ENCODE data around the gene HELQ. TPM values are rescaled to one million over a fixed set of nuclear protein-coding genes. Genes with fewer than 3 reads are reported as not detected.

The HELQ gene
- total and polyA plus RNA-seq, 9 of the 15 experiments (the other 6 are each of a cell fraction or from before 2014, with no cell fraction given), result 3.5 to 15.2 (median 11.9) TPM

- peak within 1 kb of the TSS; percentile 91 for H3K4me2 ChIP-seq (ENCODE audit: insufficient read depth, low read length)
- H3K27ac ChIP-seq (ENCODE audit: extremely low read depth, low read depth, low read length), result peak within 1 kb of the TSS; percentile 81
- H3K4me1 ChIP-seq (replicated peaks in 1 of 2; ENCODE audit: control insufficient read depth in 2 of 2, insufficient read depth in 2 of 2, low read length in 2 of 2), result peaks cover 12 to 30% of the 10 kb centered on the region in 2 experiments
- H3K27me3 ChIP-seq (ENCODE audit: control insufficient read depth in 2 of 2, insufficient read depth in 2 of 2, low read length in 2 of 2), result no peaks in the 10 kb centered on the region
- FAIRE-seq (no peak), ATAC-seq (peak; percentile 93), DNase-seq (ENCODE audit: extremely low read depth in 1 of 4, low spot score in 3 of 4) (peak; percentile 97 to 98 (median 97))
- H4K20me1 ChIP-seq (replicated peaks; ENCODE audit: control insufficient read depth, insufficient read depth, low read length), result no peaks in the 10 kb centered on the region
- intact Hi-C loops (cut with micrococcal nuclease) (no loop called here), in situ Hi-C loops (cut with MboI) (no loop called here)
- H3K4me3 ChIP-seq, result peak within 1 kb of the TSS; percentile 67
- H3K9ac ChIP-seq (ENCODE audit: insufficient read depth in 1 of 2, low read depth in 2 of 2, low read length in 2 of 2), result peak within 1 kb of the TSS; percentile 70 to 92
- peaks cover 21% of the 10 kb centered on the region for H3K79me2 ChIP-seq (ENCODE audit: control insufficient read depth, insufficient read depth, low read length)
- H3K9me1 ChIP-seq (ENCODE audit: control insufficient read depth, insufficient read depth, low read length), result no peaks in the 10 kb centered on the region
- TSS peak; percentile 71 for BruUV-seq (replicated peaks)
- POLR2A ChIA-PET, result interaction anchor here (0.8 kb wide), 1 partner anchor 21 kb away, joined by 3 read pairs; no protein-coding TSS in a partner anchor
- peaks cover 8% of the 10 kb centered on the region; the same call in 1 of the 3 replicates for H3K36me3 ChIP-seq (ENCODE audit: control insufficient read depth, insufficient read depth, low read length)
- no peaks in the 10 kb centered on the region for H3K9me3 ChIP-seq (replicated peaks; ENCODE audit: control insufficient read depth, insufficient read depth, low read depth, low read length)
- WGBS (ENCODE audit: insufficient coverage, low coverage, missing lambda C conversion rate), result 1% methylated on average over 47 of the region's 93 CpGs
- H2AFZ ChIP-seq (ENCODE audit: low read depth, low read length), result peak within 1 kb of the TSS; percentile 92
- CTCF ChIA-PET (ENCODE audit: low intra/inter-chr PET ratio), result no interaction called here
- no peak for TF ChIP-seq ZNF655 (CRISPR knock-in tag; IDR thresholded peaks at IDR 0.05)
- peak; percentile 73; the same call in 1 of the 2 replicates for TF ChIP-seq ZNF263 (CRISPR knock-in tag; IDR thresholded peaks at IDR 0.05; ENCODE audit: borderline replicate concordance)
- no peak for TF ChIP-seq PTRF (tag; IDR thresholded peaks at IDR 0.05)
- TF ChIP-seq ZNF592 (IDR thresholded peaks at IDR 0.05), result peak; percentile 55
- no peak for TF ChIP-seq RAD51 (IDR thresholded peaks at IDR 0.05; ENCODE audit: borderline replicate concordance, low read depth)
- no peak for TF ChIP-seq ZNF134 (CRISPR knock-in tag; conservative IDR thresholded peaks at IDR 0.05)
- TF ChIP-seq MED1 (CRISPR knock-in tag; IDR thresholded peaks at IDR 0.05; ENCODE audit: borderline replicate concordance), result no peak
- no peak for TF ChIP-seq ADNP (tag; IDR thresholded peaks at IDR 0.05)
- TF ChIP-seq PHB2 (IDR thresholded peaks at IDR 0.05; ENCODE audit: low read depth), result no peak
- no peak for TF ChIP-seq ZNF512 (tag; IDR thresholded peaks at IDR 0.05)
- TF ChIP-seq IRF9 (tag; IDR thresholded peaks at IDR 0.05), result no peak
- no peak for TF ChIP-seq BACH1 (tag; IDR thresholded peaks at IDR 0.05)
- TF ChIP-seq ZFP30 (CRISPR knock-in tag; IDR thresholded peaks at IDR 0.05; ENCODE audit: borderline replicate concordance), result no peak
Measured at GRCh38 chr4:83484500-83485461, 29.2 kb upstream of the HELQ start, which contains the start of gene ABRAXAS1. TSS of gene ABRAXAS1 (minus strand) at chr4:83485100. CDS start at chr4:83485072, 28 bp downstream.

All from K562 (cell line).